HG03521 (cell line): ENCODE measurements around the gene DMRT3.

Experiments used
- ATAC-seq: cut with Tn5 transposase; IDR thresholded peaks from one replicate; pipeline ENCODE4 v1.9.1; 2021; ENCODE audit warnings: mild to moderate bottlenecking, moderate library complexity; ENCODE audit not compliant: unreplicated experiment

The DMRT3 gene

GRCh38 chr9:976258-976942 lies at the start of gene DMRT3:
DMRT3 (plus strand) TSS chr9:976655; CDS start chr9:977002, 347 bp downstream.
- no peak for ATAC-seq

GRCh38 chr9:926976-927375 lies 49.5 kb upstream of the DMRT3 start:
- no peak for ATAC-seq

- no peak for ATAC-seq
Observed at GRCh38 chr9:928363-929042, 48.0 kb upstream of the DMRT3 start.

- ATAC-seq = no peak
Observed at GRCh38 chr9:929719-930118, 46.7 kb upstream of the DMRT3 start.

- no peak for ATAC-seq
Observed at GRCh38 chr9:933356-933755, 43.1 kb upstream of the DMRT3 start.

- ATAC-seq = no peak
Observed at GRCh38 chr9:935348-935965, 41.0 kb upstream of the DMRT3 start.

GRCh38 chr9:942805-943580 lies 33.5 kb upstream of the DMRT3 start:
- no peak for ATAC-seq

GRCh38 chr9:947985-948384 lies 28.5 kb upstream of the DMRT3 start:
- ATAC-seq = no peak

- no peak for ATAC-seq
Observed at GRCh38 chr9:948497-948896, 28.0 kb upstream of the DMRT3 start.

- no peak for ATAC-seq
Observed at GRCh38 chr9:950139-950538, 26.3 kb upstream of the DMRT3 start.

- ATAC-seq = no peak
Observed at GRCh38 chr9:952546-952945, 23.9 kb upstream of the DMRT3 start.

- no peak for ATAC-seq
Observed at GRCh38 chr9:959105-959504, 17.4 kb upstream of the DMRT3 start.

GRCh38 chr9:959914-960313 lies 16.5 kb upstream of the DMRT3 start:
- no peak for ATAC-seq

GRCh38 chr9:962023-962422 lies 14.4 kb upstream of the DMRT3 start:
- no peak for ATAC-seq

- no peak for ATAC-seq
Observed at GRCh38 chr9:965497-965896, 11.0 kb upstream of the DMRT3 start.

- no peak for ATAC-seq
Observed at GRCh38 chr9:966870-967269, 9.6 kb upstream of the DMRT3 start.

GRCh38 chr9:967436-967835 lies 9.0 kb upstream of the DMRT3 start:
- no peak for ATAC-seq

GRCh38 chr9:967903-968641 lies 8.4 kb upstream of the DMRT3 start:
- no peak for ATAC-seq

GRCh38 chr9:969310-970150 lies 6.9 kb upstream of the DMRT3 start:
- no peak for ATAC-seq
